Suprapubic skin (tissue), 4 donors: ENCODE data around the gene BTF3L4. TPM values are rescaled to one million over a fixed set of nuclear protein-coding genes. Genes with fewer than 3 reads are reported as not detected.
"Not testable (repeated sequence)": the region's sequence is repeated elsewhere in the genome, so short reads cannot be mapped to it uniquely, and the experiment has no call there.

Experiments
- DNase-seq, 2 donors: peaks; one replicate each; pipeline ENCODE4 v3.0.0-alpha.2; 2019; ENCODE audit warnings: low spot score in 2 of 2
- H3K27ac ChIP-seq: fragments of 200-600 bp; sonication (generic); one replicate; pipeline ENCODE4 v1.5.1; 2019
- H3K27me3 ChIP-seq: fragments of 200-600 bp; sonication (generic); one replicate; pipeline ENCODE4 v1.5.1; 2019
- H3K36me3 ChIP-seq: fragments of 200-600 bp; sonication (generic); one replicate; pipeline ENCODE4 v1.5.1; 2019
- H3K4me1 ChIP-seq: fragments of 200-600 bp; sonication (generic); one replicate; pipeline ENCODE4 v1.5.1; 2019
- H3K4me3 ChIP-seq: fragments of 200-600 bp; sonication (generic); one replicate; pipeline ENCODE4 v1.5.1; 2019; ENCODE audit warnings: mild to moderate bottlenecking
- H3K9me3 ChIP-seq: fragments of 200-600 bp; sonication (generic); one replicate; pipeline ENCODE4 v1.5.1; 2019
- EP300 ChIP-seq: sonication (generic); formaldehyde crosslinking; IDR thresholded peaks from one replicate; pipeline ENCODE4 v1.6.1; 2017; ENCODE audit warnings: antibody characterized with exemption
- POLR2A ChIP-seq, 2 donors: fragments of 450-650 bp; IDR thresholded peaks; one replicate each; pipeline ENCODE4 v1.6.1; 2017; ENCODE audit warnings: antibody characterized with exemption in 2 of 2, mild to moderate bottlenecking in 2 of 2, moderate library complexity in 2 of 2
- POLR2AphosphoS5 ChIP-seq, 3 donors: sonication (generic); formaldehyde crosslinking; IDR thresholded peaks; one replicate each; pipeline ENCODE4 v1.6.1; 2017; ENCODE audit warnings: antibody characterized with exemption in 3 of 3
- WGBS: methylation state at CpG from one replicate; pipeline ENCODE4 v1.1.5; 2018; 5-methylcytosine and 5-hydroxymethylcytosine counted together
- total RNA-seq, 4 donors: library from RNA; depleted of rRNA; stranded (reverse); fragments of >200 nt; gene quantifications; one replicate each; pipeline ENCODE4 v1.1.0, GENCODE V29; 2016
- TF ChIP-seq, protein P1 (sequence below), 2 donors: fragments of 200-600 bp in 1 of 2; fragments of 450-650 bp in 1 of 2; sonication (generic) in 1 of 2; IDR thresholded peaks; one replicate each; pipeline ENCODE4 v1.5.1; 2016 to 2019; ENCODE audit warnings: antibody characterized with exemption in 2 of 2, mild to moderate bottlenecking in 1 of 2, moderate library complexity in 1 of 2

Gene BTF3L4
- total RNA-seq, 4 donors from 2014 or later = 41.7 to 60.2 (median 57.1) TPM

DNA sequence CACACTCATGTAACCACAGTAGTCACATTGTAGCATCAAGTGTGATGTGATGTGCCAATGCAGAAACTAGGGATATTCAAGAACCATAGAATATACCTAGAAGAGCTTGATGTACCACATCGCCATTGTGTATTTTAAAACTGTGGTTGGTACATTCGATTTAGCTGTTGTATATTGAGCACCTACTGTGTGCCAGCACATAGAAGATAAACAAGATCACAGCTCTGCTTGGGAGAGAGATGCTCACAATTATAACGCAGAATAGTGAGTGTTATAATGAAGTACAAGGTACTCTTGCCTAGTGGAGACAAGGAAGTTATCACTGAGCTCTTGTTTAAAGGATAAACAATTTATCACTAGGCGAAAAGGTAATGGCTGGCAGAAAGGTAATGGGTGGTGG is 4.7 kb downstream of the BTF3L4 start:
- DNase-seq = no peak

DNA sequence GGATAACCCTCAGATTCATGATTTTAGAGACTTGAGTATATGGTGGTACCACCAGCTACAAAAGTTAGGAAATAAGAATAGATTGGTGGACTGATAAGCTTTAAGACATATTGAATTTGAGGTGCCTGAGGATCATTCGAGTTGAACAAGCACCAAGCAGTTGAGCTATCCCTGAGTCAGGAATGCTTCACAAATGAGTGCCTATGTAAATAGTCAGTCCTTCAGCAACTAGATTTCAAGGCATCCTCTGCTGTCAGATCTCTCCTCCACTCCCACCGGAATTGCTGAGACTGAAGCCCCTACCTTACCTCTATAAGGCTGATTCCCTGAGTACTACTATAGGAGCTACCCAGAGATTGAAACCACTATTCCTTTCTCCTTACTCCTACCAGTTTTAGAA is 7.1 kb downstream of the BTF3L4 start:
- Histone ChIP-seq H3K9me3 (no peaks in the 10 kb centered on the region), H3K36me3 (peaks cover 71% of the 10 kb centered on the region), H3K4me1 (peaks cover 12% of the 10 kb centered on the region), H3K4me3 (no peak overlapping the region), H3K27me3 (no peaks in the 10 kb centered on the region), H3K27ac (no peak overlapping the region)
- 100% methylated on average over 2 of the region's 2 CpGs for WGBS
- TF ChIP-seq POLR2A (IDR thresholded peaks at IDR 0.05) = no peak
- TF ChIP-seq POLR2AphosphoS5 (IDR thresholded peaks at IDR 0.05) = no peak
- no peak for TF ChIP-seq EP300
- TF ChIP-seq, protein P1, sequence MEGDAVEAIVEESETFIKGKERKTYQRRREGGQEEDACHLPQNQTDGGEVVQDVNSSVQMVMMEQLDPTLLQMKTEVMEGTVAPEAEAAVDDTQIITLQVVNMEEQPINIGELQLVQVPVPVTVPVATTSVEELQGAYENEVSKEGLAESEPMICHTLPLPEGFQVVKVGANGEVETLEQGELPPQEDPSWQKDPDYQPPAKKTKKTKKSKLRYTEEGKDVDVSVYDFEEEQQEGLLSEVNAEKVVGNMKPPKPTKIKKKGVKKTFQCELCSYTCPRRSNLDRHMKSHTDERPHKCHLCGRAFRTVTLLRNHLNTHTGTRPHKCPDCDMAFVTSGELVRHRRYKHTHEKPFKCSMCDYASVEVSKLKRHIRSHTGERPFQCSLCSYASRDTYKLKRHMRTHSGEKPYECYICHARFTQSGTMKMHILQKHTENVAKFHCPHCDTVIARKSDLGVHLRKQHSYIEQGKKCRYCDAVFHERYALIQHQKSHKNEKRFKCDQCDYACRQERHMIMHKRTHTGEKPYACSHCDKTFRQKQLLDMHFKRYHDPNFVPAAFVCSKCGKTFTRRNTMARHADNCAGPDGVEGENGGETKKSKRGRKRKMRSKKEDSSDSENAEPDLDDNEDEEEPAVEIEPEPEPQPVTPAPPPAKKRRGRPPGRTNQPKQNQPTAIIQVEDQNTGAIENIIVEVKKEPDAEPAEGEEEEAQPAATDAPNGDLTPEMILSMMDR (IDR thresholded peaks at IDR 0.05) = no peak
- no peak for DNase-seq

More for the DNA sequence above, 4.7 kb downstream of the BTF3L4 start:
- no peak for TF ChIP-seq POLR2A (IDR thresholded peaks at IDR 0.05)
- TF ChIP-seq POLR2AphosphoS5 (IDR thresholded peaks at IDR 0.05) = no peak
- WGBS = 93% methylated on average over 4 of the region's 4 CpGs
- Histone ChIP-seq H3K27ac (no peak overlapping the region), H3K36me3 (peaks cover 47% of the 10 kb centered on the region), H3K4me3 (no peak overlapping the region), H3K4me1 (peaks cover 28% of the 10 kb centered on the region), H3K27me3 (no peaks in the 10 kb centered on the region), H3K9me3 (no peaks in the 10 kb centered on the region)

DNA sequence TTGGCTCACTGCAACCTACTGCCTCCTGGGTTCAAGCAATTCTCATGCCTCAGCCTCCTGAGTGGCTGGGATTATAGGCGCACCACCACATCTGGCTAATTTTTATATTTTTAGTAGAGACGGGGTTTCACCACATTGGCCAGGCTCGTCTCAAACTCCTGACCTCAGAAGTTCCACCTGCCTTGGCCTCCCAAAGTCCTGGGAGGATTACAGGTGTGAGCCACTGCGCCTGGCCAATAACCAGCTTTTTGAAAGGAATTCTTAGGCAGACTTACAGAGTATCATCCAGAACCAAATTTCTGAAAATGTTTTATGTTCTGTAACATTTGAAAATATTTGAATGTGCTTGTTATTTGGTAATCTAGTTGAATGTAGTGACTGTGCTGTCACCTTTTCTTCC is 14.6 kb downstream of the BTF3L4 start:
- peaks cover 47% of the 10 kb centered on the region for H3K36me3 ChIP-seq

DNA sequence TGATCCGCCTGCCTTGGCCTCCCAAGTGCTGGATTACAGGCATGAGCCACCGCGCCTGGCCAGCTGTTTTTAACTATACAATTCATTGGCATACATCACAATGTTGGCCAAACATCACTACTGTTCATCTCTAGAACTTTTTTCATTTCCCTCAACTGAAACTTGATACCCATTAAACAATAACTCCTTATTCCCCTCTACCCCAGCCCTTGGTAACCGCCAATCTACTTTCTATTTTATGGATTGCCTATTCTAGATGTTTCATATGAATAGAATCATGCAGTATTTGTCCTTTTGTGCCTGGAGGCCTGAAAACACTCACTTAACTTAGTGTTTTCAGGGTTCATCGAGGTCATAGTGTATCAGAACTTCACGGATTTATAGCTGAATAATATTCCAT is 16.2 kb downstream of the BTF3L4 start:
- WGBS = 85% methylated on average over 6 of the region's 6 CpGs
- TF ChIP-seq POLR2AphosphoS5 (IDR thresholded peaks at IDR 0.05) = no peak
- no peaks in the 10 kb centered on the region for H3K4me1 ChIP-seq
- H3K36me3 ChIP-seq = peaks cover 42% of the 10 kb centered on the region
- no peaks in the 10 kb centered on the region for H3K9me3 ChIP-seq
- no peak overlapping the region for H3K4me3 ChIP-seq
- no peak overlapping the region for H3K27ac ChIP-seq
- DNase-seq = no peak
- no peaks in the 10 kb centered on the region for H3K27me3 ChIP-seq

More for the DNA sequence above, 14.6 kb downstream of the BTF3L4 start:
- TF ChIP-seq, protein P1 (IDR thresholded peaks at IDR 0.05) = no peak
- TF ChIP-seq POLR2AphosphoS5 (IDR thresholded peaks at IDR 0.05) (no peak), POLR2A (IDR thresholded peaks at IDR 0.05) (no peak), EP300 (no peak)
- H3K27me3 ChIP-seq = no peaks in the 10 kb centered on the region
- H3K27ac ChIP-seq = no peak overlapping the region
- H3K9me3 ChIP-seq = no peaks in the 10 kb centered on the region
- DNase-seq = no peak
- no peaks in the 10 kb centered on the region for H3K4me1 ChIP-seq
- WGBS = 94% methylated on average over 4 of the region's 4 CpGs
- no peak overlapping the region for H3K4me3 ChIP-seq

DNA sequence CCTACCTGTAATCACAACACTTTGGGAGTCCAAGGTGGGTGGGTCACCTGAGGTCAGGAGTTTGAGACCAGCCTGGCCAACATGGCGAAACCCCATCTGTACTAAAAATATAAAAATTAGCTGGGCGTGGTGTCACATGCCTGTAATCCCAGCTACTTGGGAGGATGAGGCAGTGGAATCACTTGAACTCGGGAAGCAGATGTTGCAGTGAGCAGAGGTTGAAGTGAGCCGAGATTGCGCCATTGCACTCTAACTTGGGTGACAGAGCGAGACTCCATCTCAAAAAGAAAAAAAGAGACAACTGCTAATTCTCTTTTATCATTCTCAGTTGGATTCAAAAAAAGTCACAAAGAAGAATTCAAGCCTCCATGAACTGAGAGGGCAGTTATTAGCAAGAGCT is 21.2 kb downstream of the BTF3L4 start:
- not testable (repeated sequence) for H3K9me3 ChIP-seq, H3K4me1 ChIP-seq, H3K27me3 ChIP-seq, DNase-seq, H3K27ac ChIP-seq, H3K4me3 ChIP-seq
- 91% methylated on average over 6 of the region's 6 CpGs for WGBS
- H3K36me3 ChIP-seq = peaks cover 37% of the 10 kb centered on the region

DNA sequence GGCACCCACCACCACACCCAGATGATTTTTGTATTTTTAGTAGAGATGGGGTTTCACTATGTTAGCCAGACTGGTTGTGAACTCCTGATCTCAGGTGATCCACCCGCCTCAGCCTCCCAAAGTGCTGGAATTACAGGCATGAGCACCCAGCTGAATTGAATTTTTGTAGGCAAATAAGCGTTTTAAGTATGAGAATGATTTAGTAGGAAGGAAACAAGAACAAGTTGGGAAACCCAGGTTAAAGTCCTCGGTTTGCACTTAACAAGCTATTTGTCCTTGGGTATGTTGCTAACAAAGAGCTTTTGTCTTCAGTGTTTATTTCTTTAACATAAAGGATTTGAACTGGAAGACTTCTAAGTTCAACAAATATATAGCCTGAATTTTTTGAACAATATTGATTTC is 23.9 kb downstream of the BTF3L4 start:
- H3K36me3 ChIP-seq = peaks cover 36% of the 10 kb centered on the region
- H3K27ac ChIP-seq = no peak overlapping the region
- TF ChIP-seq EP300 (no peak), POLR2AphosphoS5 (IDR thresholded peaks at IDR 0.05) (no peak), POLR2A (IDR thresholded peaks at IDR 0.05) (no peak)
- TF ChIP-seq, protein P1 (IDR thresholded peaks at IDR 0.05) = no peak
- no peak overlapping the region for H3K4me3 ChIP-seq
- 67% methylated on average over 3 of the region's 3 CpGs for WGBS
- H3K27me3 ChIP-seq = no peaks in the 10 kb centered on the region
- H3K9me3 ChIP-seq = no peaks in the 10 kb centered on the region
- DNase-seq = no peak
- no peaks in the 10 kb centered on the region for H3K4me1 ChIP-seq

DNA sequence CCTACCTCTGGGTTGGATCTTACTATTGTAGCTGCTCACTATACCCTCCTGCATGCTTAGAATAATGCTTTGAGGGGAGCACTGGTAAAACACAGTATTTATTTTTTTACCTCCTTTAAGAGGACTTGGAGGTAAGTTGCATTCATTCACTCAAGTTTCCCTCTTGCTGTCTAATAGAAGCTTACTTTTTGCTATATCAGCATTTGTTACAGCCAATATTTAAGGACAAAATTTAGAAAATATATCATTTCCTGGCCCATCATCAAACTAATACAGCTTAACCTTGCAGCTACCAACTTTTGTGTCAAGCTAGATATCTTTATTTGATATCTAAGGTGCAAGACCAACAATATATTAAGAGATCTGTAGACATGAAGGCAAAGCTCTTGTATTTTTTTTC is 31.8 kb downstream of the BTF3L4 start:
- DNase-seq, H3K4me3 ChIP-seq, H3K27ac ChIP-seq, H3K9me3 ChIP-seq, H3K4me1 ChIP-seq, H3K27me3 ChIP-seq: not testable (repeated sequence)
- peaks cover 58% of the 10 kb centered on the region for H3K36me3 ChIP-seq

DNA sequence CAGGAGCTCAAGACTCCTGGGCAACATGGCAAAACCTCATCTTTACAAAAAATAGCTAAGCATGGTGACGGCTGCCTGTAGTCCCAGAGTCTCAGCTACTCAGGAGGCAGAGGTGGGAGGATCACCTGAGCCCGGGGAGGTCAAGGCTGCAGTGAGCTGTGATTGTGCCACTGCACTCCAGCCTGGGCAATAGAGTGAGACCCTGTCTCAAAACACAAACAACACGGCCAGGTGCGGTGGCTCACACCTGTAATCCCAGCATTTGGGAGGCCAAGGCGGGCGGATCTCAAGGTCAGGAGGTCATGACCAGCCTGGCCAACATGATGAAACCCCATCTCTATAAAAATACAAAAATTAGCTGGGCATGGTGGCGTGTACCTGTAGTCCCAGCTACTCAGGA is 38.2 kb downstream of the BTF3L4 start:
- H3K27ac ChIP-seq, H3K4me3 ChIP-seq, DNase-seq, H3K9me3 ChIP-seq, H3K27me3 ChIP-seq, H3K4me1 ChIP-seq: not testable (repeated sequence)
- H3K36me3 ChIP-seq = peaks cover 24% of the 10 kb centered on the region
- 95% methylated on average over 7 of the region's 7 CpGs for WGBS
